GM12891 (cell line): Measurements from ENCODE around the gene RPP25L.

ENCODE experiments used
- PAX5 ChIP-seq: IDR thresholded peaks from 2 replicates; pipeline ENCODE4 v1.6.1; 2011; ENCODE audit warnings: low read length, moderate library complexity, mild to moderate bottlenecking; ENCODE audit not compliant: insufficient read depth, severe bottlenecking
- POLR2A ChIP-seq: IDR thresholded peaks from 2 replicates; pipeline ENCODE4 v1.6.1; 2011; ENCODE audit warnings: low read depth, low read length, control low read depth
- POLR2AphosphoS5 ChIP-seq: IDR thresholded peaks from 2 replicates; pipeline ENCODE4 v1.6.1; 2011; ENCODE audit warnings: low read depth, low read length, control low read depth
- SPI1 ChIP-seq: IDR thresholded peaks from 2 replicates; pipeline ENCODE4 v1.6.1; 2011; ENCODE audit warnings: low read depth, low read length, control low read depth
- TAF1 ChIP-seq: IDR thresholded peaks from 2 replicates; pipeline ENCODE4 v1.6.1; 2011; ENCODE audit warnings: low read depth, low read length, control low read depth

GRCh38 chr9:34585946-34586669 is 25.8 kb downstream of the RPP25L start:
- no peak for TF ChIP-seq TAF1
- no peak for TF ChIP-seq POLR2AphosphoS5
- no peak for TF ChIP-seq POLR2A
- no peak for TF ChIP-seq PAX5
- no peak for TF ChIP-seq SPI1
